AML-193 (cell line): ENCODE data around the gene TENM4.

Experiments
- DNase-seq, 2 experiments: peaks; one replicate each; lab custom pipeline; 2025; lab: John Stamatoyannopoulos, UW

The TENM4 gene

GRCh38 chr11:78972590-78972989 lies 468.2 kb downstream of the TENM4 start:
- no peak for DNase-seq

DNA sequence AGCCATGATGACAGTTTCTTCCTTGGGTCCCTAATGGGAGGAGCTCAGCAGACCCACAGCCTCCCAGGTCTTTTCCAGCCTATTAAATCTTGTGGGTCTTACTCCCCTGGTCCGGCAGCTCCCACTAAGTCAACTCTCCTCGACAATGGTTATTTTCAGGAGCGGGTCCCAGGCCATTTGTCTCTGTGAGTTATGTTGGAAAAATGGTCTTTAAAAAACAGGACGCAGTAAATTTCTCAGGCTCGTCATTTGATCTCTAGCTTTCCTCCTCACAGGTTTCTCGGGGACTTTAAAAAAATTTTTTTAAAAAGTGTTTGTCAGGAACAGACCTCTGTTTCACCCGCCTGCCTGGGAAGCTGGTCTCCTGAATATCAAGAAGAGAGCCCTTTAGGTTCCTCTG lies 468.7 kb downstream of the TENM4 start:
- DNase-seq: no peak

- no peak for DNase-seq
These were observed 473.0 kb downstream of the TENM4 start for GRCh38 chr11:78967811-78968210.

DNA sequence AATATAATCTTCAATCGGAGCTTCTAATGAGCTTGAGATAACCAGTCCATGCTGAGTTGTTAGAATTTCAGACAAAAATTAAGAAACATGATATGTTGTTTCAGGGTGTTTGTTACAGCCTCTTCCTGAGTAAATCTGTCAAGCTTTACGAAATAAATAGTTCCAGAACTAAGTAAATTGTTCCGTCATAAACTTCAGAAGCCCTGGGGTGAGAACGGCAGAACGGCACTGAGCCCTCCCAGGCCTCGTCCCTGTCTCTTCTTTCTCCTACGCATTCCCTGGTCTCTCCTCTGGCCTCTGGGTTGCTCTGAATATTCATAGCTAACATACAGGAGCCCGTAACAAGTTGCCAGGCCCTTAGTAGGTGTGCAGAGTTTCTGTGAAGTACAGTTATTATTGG lies 475.4 kb downstream of the TENM4 start:
- no peak for DNase-seq

GRCh38 chr11:78961937-78962701 lies 478.7 kb downstream of the TENM4 start:
- no peak for DNase-seq

DNA sequence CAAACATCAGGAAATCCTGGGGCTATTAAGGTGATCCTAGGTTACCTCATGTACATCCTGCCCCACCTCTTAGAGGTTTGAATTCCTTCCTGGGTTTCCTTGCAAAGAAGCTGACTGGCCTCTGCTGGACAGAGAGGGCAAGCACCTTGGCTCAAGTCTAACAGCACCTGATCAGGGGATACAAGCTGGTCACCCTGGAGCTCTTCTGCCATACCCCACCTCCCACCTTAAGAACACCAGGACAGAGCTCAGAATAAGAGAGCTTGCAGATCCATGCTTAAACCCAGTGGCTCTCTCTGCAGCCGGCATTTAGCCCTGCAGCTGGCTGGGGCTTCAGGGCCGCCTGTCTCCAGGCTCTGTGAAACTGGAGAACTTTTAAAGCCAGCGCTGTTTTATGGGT lies 479.6 kb downstream of the TENM4 start:
- no peak for DNase-seq

DNA sequence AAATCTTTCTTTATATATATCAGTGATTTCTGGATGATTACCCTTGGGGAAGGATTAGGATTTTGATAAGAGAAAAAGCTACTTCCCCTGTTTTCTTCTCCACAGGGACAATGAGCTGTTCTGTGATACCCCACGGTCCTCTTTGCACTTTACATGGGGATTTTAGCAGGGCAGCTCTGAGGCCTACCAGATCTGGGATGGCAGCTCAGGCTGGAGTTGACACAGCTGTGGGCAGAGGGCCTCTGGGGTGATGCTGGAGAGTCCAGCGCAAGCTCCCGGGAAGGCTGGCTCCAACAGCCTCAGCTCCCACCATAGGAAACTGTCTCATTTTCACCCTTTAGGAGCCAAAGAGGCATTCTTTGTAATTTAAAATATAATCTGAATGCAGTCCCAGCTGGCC lies 482.4 kb downstream of the TENM4 start:
- no peak for DNase-seq

DNA sequence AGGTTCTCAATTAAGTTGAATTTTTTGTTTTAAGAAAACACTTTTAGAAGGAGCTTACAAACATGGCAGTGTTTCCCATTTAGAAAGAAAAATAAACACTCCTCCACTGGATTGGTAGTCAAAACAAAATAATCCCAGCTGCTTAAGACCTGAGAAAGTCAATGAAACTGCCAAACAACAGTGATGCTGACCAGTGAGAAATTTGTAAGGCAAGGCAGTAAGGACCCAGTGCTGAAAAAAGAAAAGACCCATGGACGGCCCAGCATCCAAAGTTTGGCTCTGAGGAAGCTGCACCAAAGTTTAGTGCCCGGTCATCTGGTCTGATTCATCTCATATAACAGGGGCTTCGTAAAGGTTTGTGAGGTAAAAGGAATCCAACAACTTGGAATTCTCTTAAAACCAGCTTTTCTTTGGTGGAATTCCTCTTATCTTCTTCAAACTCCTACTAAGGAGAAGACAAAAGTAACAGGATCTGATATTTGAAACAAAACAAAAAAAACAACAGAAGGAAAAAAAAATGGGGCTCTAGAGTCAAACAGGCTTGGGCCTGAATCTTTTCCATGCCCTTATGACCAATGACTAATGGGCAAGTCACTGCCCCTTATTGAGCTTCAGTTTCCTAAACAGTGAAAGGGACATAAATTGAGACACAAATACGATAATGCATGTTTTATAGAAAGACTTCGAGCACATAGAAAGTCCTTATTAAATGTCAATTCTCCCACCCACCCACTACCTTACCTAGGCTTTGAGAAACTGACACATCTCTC lies 483.2 kb downstream of the TENM4 start:
- DNase-seq: no peak

GRCh38 chr11:78954696-78955095 lies 486.1 kb downstream of the TENM4 start:
- no peak for DNase-seq

DNA sequence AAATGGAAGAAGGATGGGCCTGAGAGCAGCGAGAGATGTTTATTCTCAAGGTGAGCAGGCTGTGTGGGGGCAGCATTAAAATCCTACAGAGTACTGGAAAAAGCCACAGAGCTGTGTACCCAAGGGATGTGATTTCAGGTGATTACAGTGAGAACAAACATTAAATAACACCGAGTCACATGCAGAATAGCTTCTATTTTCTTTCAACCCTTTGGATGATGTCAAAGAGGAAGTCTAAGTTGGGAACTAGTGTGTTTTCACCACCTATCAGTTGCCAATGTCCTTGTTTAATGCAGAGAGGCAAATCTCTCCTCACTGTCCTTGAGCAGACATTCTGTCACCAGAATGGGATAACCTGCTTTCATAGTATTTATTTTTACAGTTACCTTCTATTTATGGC lies 486.6 kb downstream of the TENM4 start:
- no peak for DNase-seq

- DNase-seq: no peak
These were observed 487.9 kb downstream of the TENM4 start for GRCh38 chr11:78952890-78953289.

DNA sequence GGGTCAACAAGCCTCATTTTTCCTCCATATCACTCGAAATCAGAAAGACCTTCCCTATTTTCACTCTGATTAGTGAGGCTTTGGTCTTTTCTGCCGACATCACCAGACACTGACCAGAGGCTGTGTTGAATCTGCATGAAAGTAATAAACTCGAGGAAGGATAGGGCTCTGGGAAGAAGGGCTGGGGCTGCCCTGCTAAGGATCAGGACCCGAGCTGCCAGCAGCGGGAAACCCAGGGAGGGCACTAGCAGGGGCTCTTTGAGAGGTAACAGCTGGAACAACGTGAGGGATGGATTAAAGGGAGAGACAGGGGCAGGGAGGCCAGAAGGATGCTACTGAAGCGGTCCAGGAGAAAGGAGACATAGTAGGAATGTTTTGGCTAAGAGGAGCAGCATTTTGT lies 488.7 kb downstream of the TENM4 start:
- DNase-seq: no peak

DNA sequence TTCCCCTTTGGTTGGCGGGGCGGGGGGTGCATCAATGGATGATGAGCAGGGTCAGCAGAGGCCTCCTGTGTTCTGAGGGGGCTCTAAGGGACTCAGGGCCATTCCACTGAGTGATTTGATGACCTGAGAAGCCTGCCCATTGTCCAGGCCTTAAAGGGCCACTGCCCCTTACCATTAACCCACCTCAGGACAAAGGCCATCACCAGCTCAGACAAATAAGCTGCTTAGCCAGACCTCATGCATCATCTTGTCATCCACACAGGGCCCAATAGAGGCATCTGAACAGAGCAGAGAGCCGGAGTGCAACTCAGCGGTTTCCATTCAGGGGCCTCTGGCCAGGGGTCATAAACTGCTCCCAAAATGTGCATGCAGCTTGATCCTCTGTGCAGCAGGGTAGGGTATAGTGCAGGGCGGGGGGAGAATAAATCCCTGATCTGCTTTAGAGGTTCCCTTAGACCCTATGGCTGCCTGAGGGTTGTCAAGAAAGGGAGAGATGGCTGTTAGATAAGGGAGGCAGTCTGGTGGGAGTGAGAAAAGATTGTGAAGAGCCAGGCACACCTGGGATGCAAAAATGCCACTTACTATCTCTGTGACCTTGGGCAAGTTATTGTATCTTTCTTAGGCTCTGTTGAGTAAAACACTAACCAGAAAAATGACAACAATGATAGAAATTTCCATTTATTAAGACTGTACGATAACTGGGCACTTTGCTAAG lies 490.7 kb downstream of the TENM4 start:
- DNase-seq: no peak

DNA sequence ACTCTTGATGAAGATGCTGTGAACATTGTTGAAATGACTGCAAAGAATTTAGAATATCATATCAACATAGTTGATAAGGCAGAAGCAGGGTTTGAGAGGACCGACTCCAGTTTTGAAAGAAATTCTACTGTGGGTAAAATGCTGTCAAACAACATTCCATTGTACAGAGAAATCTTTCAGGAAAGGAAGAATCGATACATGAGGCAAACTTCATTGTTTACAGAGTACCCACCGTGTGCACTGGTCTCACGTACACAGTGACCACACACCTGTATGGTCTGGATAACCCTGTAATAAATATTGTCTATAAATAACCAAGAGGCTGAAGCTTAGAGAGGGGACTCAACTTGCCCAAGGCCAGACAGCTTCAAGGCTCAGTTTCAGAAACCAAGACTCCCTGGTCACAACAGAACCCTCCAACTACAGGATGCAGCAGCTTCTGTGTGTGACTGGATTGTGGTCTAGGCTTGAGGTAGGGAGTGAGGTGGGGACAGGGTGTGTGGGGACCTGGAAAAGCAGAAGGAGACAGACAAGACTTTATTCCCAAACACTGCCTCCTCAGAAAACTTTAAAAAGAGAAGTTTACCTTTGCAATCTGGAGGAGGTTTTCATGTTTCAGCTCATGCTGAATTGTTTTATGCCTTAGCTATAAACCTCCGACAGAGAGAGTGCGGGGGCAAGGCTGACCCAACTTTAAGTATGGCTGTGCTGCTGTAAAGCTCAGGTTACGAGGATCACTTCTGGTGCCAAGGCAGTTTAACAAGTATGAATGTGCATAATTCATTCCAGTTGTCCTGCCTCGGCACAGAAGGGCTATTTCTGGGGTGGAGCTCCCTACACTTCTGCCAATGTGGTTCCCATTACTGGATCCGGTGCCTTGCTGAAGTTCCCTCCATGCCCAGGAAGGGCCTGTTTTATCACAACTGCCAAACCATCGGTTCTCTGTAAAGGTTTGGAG lies 493.6 kb downstream of the TENM4 start:
- no peak for DNase-seq

DNA sequence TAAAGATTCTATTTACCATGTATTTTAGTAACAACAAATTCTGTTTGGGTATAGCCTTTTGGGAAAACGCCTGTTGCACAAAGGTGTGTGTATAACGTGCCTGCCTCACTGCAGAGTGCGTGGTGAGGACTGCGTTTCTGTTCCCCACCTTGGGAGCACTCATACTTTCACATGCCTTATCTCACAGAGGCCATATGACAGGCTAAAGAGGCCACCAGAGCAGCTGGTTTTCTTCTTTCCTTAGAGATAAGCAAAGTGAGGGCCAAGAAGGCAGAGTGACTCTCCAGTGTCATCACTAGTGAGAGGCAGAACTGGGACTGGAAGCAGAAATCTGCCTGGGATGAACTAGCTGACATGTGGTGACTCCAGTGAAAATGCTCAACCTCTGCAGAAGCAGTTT lies 497.0 kb downstream of the TENM4 start:
- DNase-seq: no peak

DNA sequence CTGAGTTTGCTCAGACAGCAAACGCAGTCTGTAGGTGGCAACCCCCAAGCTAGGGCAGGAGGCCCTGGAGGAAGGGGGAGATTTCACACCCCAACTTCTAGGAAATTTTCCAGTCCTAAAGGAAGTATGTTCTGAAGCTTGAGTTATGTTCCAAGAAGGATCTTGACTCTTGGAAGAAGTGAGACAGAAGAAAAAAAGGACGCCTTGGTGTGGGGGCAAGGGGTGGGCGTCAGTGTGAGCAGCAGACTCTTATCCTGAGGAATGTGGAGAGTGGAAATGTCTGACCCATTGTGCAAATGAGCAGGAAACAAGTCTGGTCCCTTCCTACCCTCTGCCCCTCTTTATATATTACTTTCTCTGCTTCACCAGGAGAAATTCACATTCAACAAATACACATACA lies 497.7 kb downstream of the TENM4 start:
- no peak for DNase-seq

DNA sequence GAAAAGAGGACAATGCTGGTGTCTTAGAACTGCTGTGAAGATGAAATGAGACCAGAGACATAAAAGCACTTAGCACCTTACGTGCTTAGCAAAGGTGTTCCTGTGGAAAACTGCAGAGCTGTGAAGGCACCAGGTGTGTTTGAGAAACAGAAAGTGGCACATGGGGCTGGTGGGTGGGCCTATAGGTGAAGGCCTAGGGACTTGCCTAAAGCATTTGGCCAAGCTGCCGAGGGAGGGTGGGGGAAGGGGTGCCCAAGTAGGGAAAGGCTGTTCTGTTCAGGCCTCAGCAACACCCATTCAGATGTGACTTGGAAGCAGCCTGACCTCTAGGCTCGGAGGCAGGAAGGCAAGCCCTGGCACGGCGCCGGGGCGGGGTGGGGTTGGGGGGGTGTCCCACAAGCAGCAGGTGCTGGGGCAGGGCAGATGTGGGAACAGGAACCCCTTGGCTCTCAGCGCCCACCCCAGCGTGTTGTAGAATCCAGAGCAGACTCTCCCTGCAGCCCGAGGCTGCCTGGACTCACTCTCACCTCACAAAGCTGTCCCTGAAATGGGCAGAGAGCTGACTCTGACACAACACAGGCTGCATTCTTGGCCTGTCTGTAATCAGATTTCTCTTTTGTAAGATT lies 499.5 kb downstream of the TENM4 start:
- no peak for DNase-seq

- DNase-seq: no peak
These were observed 500.2 kb downstream of the TENM4 start for GRCh38 chr11:78940500-78941225.

- DNase-seq: no peak
These were observed 501.9 kb downstream of the TENM4 start for GRCh38 chr11:78938971-78939370.

DNA sequence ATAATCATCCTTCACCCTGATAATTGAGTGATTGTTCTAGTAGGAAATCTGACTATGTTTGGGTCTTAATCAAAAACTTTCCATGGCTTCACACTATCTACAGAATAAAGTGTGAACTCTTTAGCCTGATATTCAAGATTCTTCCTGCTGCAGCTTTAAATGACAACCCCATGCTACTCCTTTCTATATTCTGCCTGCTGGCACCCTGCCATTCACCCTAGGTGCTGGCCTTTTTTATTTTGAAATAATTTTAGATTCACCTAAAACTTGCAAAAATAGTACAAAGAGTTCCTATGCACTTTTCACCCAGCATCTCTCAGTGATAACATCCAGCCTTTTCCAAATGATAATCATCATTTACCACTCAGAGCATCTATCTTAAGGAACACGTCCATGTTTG lies 502.8 kb downstream of the TENM4 start:
- no peak for DNase-seq
